DND-41 (cell line): Measurements from ENCODE around the gene CALHM5.
A peak's percentile ranks its signal among the peaks of the same experiment; 100 is the strongest.

Source experiments
- ATAC-seq: fragments of 200-7000 bp; cut with Tn5 transposase; 3 replicates; pipeline ENCODE4 v1.9.1; 2021; ENCODE audit warnings: low read depth; ENCODE audit not compliant: insufficient read depth
- DNase-seq: peaks from one replicate; pipeline ENCODE4 v3.0.0-alpha.2; 2020
- H2AFZ ChIP-seq: 2 replicates; pipeline ENCODE4 v1.6.0; 2012; ENCODE audit warnings: low read depth, low read length
- H3K27ac ChIP-seq: 2 replicates; pipeline ENCODE4 v1.5.1; 2012; ENCODE audit warnings: low read length, inconsistent platforms
- H3K27me3 ChIP-seq: fragments of 200-600 bp; sonication (generic); 2 replicates; pipeline ENCODE4 v1.6.0; 2012; ENCODE audit warnings: low read length, mild to moderate bottlenecking, inconsistent platforms; ENCODE audit not compliant: insufficient read depth, poor library complexity
- H3K36me3 ChIP-seq: 2 replicates; pipeline ENCODE4 v1.5.1; 2012; ENCODE audit warnings: low read length, inconsistent platforms; ENCODE audit not compliant: insufficient read depth
- H3K4me1 ChIP-seq: 2 replicates; pipeline ENCODE4 v1.5.1; 2012; ENCODE audit warnings: mild to moderate bottlenecking, low read length; ENCODE audit not compliant: insufficient read depth
- H3K4me2 ChIP-seq: 2 replicates; pipeline ENCODE4 v1.6.0; 2012; ENCODE audit warnings: mild to moderate bottlenecking, moderate library complexity, low read length, inconsistent platforms; ENCODE audit not compliant: insufficient read depth
- H3K4me3 ChIP-seq, 2 experiments: fragments of 200-600 bp in 1 of 2; shearing (Covaris generic) in 1 of 2; 2 replicates each; pipeline ENCODE4 v1.5.1; 2012 to 2016; ENCODE audit warnings: inconsistent platforms in 2 of 2, low read length in 2 of 2, mild to moderate bottlenecking in 2 of 2, low read depth in 1 of 2, moderate library complexity in 1 of 2
- H3K79me2 ChIP-seq: 2 replicates; pipeline ENCODE4 v1.6.0; 2012; ENCODE audit warnings: low read length, inconsistent platforms; ENCODE audit not compliant: insufficient read depth
- H3K9ac ChIP-seq: 2 replicates; pipeline ENCODE4 v1.6.0; 2012; ENCODE audit warnings: low read depth, mild to moderate bottlenecking, inconsistent platforms, low read length, moderate library complexity
- H3K9me3 ChIP-seq: 2 replicates; pipeline ENCODE4 v1.5.1; 2012; ENCODE audit warnings: low read length, moderate library complexity, mild to moderate bottlenecking, inconsistent platforms; ENCODE audit not compliant: insufficient read depth, severe bottlenecking
- H4K20me1 ChIP-seq: 2 replicates; pipeline ENCODE4 v1.6.0; 2012; ENCODE audit warnings: low read length; ENCODE audit not compliant: insufficient read depth
- CTCF ChIP-seq: IDR thresholded peaks from 2 replicates; pipeline ENCODE4 v1.5.1; 2012; ENCODE audit warnings: borderline replicate concordance, low read length, moderate library complexity, mild to moderate bottlenecking; ENCODE audit not compliant: poor library complexity, severe bottlenecking; ENCODE audit errors: extremely low read depth
- EZH2 ChIP-seq: IDR thresholded peaks from 3 replicates; pipeline ENCODE4 v1.6.1; 2012; ENCODE audit warnings: borderline replicate concordance, low read depth, mild to moderate bottlenecking, moderate library complexity, low read length, inconsistent platforms; ENCODE audit not compliant: severe bottlenecking

Gene CALHM5

DNA sequence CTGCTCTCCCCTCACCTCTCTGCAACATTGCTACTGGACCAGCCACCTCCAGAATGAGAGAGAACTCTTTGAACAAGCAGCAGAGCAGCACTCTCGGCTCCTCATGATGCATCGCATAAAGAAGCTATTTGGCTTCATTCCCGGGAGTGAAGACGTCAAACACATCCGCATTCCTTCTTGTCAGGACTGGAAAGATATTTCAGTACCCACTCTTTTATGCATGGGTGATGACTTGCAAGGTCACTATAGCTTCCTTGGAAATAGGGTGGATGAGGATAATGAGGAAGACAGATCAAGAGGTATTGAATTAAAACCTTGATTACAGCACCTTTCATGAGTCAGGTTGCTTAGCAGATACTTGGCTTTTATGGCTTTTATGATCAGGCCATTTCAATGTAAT lies 46.5 kb downstream of the CALHM5 start:
- Histone ChIP-seq H3K4me1 (no peaks in the 10 kb centered on the region), H3K9ac (no peak overlapping the region), H3K27me3 (peaks cover 7% of the 10 kb centered on the region), H4K20me1 (no peaks in the 10 kb centered on the region), H2AFZ (no peak overlapping the region), H3K27ac (no peak overlapping the region), H3K9me3 (no peaks in the 10 kb centered on the region), H3K4me2 (no peak overlapping the region), H3K4me3 (no peak overlapping the region), H3K36me3 (no peaks in the 10 kb centered on the region), H3K79me2 (no peaks in the 10 kb centered on the region)
- TF ChIP-seq EZH2 (no peak), CTCF (no peak)
- ATAC-seq (no peak), DNase-seq (no peak)

GRCh38 chr6:116560130-116560529 lies 48.7 kb downstream of the CALHM5 start:
- no peak overlapping the region for H3K9ac ChIP-seq
- H3K4me3 ChIP-seq: no peak overlapping the region
- no peaks in the 10 kb centered on the region for H3K4me1 ChIP-seq
- no peak overlapping the region for H2AFZ ChIP-seq
- ATAC-seq (no peak), DNase-seq (no peak)
- no peak overlapping the region for H3K27ac ChIP-seq
- no peaks in the 10 kb centered on the region for H3K36me3 ChIP-seq
- H3K4me2 ChIP-seq: no peak overlapping the region
- no peak for TF ChIP-seq CTCF
- TF ChIP-seq EZH2: no peak
- H3K9me3 ChIP-seq: no peaks in the 10 kb centered on the region
- H3K27me3 ChIP-seq: no peaks in the 10 kb centered on the region
- H3K79me2 ChIP-seq: no peaks in the 10 kb centered on the region
- H4K20me1 ChIP-seq: no peaks in the 10 kb centered on the region

DNA sequence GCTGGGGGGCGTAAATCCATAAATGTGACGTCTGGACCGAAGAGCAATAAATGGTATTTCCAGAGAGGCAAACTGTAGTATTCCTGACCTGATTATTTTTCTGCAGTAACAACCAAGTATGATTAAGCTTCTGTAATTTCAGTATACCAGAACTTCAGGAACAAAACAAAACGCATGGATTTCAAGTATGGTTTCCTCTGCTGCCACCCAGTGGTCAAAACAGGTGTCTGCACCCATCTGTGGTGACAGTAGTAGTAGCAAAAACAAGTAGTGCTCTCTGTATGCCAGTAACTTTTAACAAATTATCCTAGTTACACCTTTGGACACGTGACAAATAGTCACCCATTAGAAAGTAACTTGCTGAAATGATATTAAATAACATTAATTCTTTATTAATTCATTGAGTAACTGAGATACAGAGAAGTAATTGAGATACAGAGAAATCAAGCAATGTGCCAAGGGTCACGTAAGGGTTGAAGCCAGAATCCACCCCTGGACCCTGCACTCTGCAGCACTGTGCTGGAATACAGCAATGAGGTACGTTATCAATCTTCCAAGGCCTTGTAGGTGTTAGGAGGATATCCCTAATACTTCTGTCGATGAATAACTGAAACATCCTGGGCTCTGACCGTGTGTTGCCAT lies 50.1 kb downstream of the CALHM5 start:
- peak overlapping the region; percentile 26; the same call in 1 of the 2 replicates for H3K4me2 ChIP-seq
- no peak overlapping the region for H3K27ac ChIP-seq
- DNase-seq (peak; percentile 75), ATAC-seq (peak; percentile 92)
- no peaks in the 10 kb centered on the region for H3K79me2 ChIP-seq
- H2AFZ ChIP-seq: peak overlapping the region; percentile 46
- H3K4me3 ChIP-seq: no peak overlapping the region
- H3K27me3 ChIP-seq: no peaks in the 10 kb centered on the region
- no peaks in the 10 kb centered on the region for H3K36me3 ChIP-seq
- TF ChIP-seq CTCF (peak; percentile 95), EZH2 (no peak)
- no peaks in the 10 kb centered on the region for H3K4me1 ChIP-seq
- no peaks in the 10 kb centered on the region for H3K9me3 ChIP-seq
- no peaks in the 10 kb centered on the region for H4K20me1 ChIP-seq
- H3K9ac ChIP-seq: no peak overlapping the region
